NCI-H748 (cell line): Measurements from ENCODE around the gene PPP4C.
A peak's percentile ranks its signal among the peaks of the same experiment; 100 is the strongest.
"Not testable (repeated sequence)": the region's sequence is repeated elsewhere in the genome, so short reads cannot be mapped to it uniquely, and the experiment has no call there.

Experiments used
- DNase-seq: peaks from one replicate; lab custom pipeline; 2025; ENCODE audit not compliant: unreplicated experiment; lab: John Stamatoyannopoulos, UW

Gene PPP4C

DNA sequence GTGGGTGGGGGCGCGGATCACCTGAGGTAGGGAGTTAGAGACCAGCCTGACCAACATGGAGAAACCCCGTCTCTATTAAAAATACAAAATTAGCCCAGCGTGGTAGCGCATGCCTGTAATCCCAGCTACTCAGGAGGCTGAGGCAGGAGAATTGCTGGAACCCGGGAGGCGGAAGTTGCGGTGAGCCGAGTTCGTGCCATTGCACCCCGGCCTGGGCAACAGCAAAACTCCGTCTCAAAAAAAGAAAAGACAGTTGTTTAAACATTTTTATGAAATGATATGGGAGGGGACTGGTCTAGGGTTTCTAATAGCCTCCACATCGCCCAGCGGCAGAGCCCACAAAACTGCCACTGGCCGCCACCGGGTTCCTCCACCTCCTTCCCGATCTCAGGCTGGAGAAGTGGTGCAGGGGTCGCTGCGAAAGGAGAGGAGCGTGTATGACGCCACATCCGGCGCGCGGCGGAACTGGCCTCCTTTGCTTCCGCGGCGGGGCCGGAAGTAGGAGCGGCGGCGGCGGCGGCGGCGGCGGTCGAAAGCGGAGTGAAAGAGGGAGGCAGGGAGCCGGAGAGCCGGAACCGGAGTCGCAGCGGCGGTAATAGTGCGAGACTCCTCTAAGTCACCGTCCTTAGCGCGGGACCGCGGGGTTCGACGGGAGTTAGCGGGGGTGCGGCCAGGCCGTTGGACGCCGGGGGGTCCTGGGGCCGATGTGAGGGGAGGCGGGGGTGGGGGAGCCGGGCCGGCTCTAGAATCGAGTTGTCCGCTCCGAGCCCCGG, at the start of gene PPP4C:
TSS of gene PPP4C (plus strand) at position 492 of the 773 bp plus-strand sequence. CDS start 384 bp downstream, outside the sequence.
- peak; percentile 85 for DNase-seq

GRCh38 chr16:30026449-30026848, 49.3 kb upstream of the PPP4C start:
- DNase-seq, result no peak

DNA sequence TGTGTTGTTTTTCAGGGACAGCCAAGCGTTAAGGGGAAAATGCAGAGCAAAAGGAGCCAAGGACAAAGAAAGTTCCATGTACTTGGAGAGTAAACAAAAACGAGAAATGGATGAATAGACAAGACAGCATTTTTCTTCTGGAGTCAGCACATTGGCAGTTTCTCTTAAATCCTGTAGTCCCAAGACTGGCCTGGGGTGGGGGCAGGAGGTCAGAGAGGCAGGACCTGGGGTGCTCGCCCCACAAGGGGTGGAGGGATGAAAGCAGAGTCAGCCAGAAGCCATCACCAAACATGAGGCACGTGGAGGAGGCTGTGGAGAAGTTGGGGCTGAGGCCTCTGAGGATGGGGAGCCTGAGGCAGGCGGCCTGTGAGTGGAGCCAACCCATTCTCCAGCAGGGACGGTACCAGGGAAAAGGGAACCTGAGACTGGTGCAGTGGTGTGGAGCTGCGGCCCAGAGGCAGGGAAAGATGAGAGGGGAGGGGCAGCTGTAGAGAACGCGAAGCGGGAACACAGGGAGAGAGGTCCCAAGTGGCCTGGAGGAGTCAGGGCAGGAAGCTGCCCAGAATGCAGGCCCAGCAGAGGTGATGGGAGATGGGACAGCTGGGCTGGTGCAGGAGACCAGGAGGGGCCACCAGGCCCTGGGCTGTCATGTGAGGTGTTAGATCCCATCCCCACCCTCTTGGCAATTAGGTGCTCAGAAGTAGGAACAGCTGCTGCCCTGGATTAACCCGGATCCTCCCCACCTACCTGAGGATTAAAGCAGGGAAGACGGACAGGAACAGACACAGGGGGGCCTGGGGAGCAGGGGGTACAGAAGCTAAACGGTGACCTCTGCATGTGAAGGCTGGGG, 48.0 kb upstream of the PPP4C start:
- DNase-seq, result no peak

DNA sequence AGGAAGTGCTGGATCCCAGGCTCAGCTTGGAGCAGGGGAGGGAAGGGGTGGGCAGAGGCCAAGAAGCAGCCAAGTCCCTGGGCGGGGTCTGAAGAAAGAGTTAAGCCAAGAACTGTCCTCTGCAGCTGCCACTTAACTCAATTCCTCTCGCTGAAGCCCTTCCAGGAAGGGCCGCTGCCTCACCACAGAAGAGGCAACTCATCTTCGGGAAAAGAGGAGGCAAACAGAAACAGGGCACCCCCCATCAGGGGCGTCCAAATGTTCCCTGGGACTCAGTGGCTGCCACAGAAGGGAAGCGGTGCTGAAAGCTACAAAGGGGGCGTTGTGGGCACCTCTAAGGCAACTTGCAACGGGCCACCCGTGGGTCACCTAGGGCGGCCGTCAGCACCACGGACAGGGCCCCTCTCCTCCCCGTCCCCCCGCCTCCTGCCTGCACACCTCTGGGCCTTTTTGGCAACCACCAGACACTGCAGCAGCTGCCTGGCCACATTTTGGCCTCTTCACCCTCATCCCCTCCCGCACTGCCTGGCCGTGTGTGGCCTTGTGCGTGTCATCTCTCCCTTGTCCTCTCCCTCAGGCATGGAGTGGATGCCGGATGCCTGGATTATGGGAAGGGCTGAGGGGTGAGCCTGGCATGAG, 47.2 kb upstream of the PPP4C start:
- DNase-seq, result no peak

DNA sequence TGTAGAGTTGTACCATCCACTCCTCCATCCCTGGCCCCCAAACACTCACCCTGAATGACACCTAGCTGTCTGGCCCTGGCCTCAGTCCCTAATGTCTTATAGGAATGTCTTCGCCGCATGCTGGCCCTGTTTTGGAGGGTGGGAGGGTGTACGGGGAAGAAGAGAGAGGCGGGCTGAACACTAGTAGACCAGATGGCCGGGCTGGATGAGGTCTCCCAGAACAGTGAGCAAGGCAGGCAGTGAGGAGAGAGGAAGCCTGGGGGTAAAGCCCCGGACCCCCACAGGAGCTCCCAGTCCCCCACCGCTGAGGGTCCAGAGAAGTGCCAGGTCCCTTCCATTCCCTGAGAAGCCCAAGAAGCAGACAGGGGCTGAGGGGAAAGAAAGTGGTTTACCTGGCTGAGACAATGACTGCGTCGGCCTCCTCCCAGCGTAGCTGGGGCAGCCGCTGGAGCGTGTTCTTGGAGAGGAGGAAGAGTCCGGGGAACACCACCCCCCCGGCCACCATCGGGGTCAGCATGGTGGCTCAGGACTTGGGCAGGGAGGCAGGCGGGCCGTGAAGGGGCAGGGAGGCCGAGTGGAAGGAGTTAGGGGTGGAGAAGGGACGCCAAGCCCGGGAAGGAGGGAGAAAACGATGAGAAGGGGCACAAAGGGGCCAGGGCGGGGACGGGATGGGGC, 45.6 kb upstream of the PPP4C start:
- DNase-seq, result no peak

GRCh38 chr16:30030841-30031413, 44.9 kb upstream of the PPP4C start, which contains the start of gene TLCD3B:
TLCD3B (minus strand) TSS chr16:30031271; CDS start chr16:30030527, 744 bp downstream.
- DNase-seq, result peak; percentile 64

DNA sequence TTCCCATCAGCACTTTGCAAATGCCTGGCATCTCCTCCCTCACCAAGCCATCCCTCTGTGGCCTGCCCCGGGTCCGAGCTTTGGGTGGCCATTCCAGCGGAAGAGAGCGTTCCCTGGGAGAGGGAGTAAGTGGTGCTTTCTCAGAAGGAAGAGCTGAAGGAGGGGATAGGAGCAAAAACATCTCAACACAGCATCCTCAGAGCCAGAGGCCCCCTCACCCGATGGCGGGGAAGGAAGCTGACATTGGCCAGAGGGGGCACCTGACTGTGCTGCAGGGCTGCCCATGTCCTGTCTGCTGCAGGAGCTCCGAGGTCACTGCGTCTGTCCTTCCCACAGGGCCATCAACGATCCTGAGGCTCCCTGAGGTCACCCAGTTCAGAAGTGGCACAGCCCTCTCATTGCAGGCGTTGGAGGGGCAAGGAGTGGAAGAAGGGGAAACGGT, 44.3 kb upstream of the PPP4C start:
- DNase-seq, result no peak

DNA sequence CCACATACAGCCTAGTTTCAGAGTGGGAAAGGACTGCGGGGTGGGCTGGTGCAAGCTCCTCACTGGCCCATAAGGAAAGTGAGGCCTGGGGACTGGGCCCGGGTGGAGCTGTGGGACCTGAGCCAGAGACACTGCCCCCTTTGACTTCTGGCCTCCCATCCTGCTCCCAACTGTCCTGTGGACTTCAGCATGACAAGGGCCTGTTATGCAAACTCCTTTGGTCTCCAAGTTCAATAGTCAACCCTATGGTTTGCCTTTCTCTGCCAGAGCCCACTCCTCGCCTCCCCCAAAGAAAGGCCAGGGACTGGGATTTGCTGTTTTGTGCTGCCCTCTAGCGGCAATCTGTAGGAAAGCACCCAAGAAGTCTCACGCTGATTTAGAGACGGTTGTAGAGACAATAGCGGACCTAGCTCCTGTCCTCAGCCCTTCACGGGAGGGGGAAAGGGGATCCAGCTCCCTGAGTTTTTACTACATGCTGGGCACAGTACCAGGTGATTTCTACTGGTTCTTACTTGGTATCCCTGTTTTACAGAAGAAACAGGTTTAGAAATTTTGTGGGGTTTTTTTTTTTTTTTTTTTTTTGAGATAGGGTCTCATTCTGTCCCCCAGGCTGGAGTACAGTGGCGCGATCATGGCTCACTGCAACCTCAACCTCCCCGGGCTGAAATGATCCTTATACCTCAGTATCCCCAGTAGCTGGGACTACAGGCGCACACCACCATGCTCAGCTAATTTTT, 43.5 kb upstream of the PPP4C start:
- DNase-seq, result peak; percentile 77

GRCh38 chr16:30033270-30033669, 42.5 kb upstream of the PPP4C start:
- no peak for DNase-seq

- DNase-seq, result no peak
Measured at GRCh38 chr16:30040221-30040620, 35.6 kb upstream of the PPP4C start.

DNA sequence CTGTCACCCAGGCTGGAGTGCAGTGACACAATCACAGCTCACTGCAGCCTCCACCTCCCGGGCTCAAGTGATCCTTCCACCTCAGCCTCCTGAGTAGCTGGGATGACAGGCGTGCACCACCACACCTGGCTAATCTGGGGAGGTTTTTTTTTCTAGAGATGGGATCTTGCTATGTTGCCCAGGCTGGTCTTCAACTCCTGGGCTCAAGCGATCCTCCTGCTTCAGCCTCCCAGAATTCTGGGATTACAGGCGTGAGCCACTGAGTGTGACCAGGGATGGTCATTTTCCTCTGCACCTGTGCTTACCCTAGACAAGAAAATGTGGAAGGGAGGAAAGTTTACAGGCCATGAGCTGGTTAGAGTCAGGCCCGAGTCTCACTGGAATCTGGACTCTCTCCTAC, 35.1 kb upstream of the PPP4C start:
- DNase-seq, result not testable (repeated sequence)

DNA sequence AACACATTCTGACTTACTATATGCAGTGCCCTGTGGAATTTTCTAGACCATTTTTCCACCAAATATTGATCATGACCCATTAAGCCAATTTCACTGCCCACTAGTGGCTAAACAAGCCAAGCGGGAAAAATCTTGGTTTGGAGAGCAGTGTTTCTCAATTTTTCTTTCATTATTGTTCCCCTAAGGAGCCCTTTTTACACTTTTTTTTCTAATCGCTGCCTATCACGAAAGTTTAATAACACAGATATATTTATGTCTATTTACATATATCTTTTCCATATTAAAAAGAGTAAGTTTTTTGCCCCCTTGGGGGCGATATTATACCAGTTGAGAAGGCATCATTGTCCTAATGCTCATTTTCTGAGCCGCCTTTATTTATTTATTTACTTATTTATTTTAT, 34.0 kb upstream of the PPP4C start:
- DNase-seq, result no peak

GRCh38 chr16:30046178-30046577, 29.6 kb upstream of the PPP4C start:
- no peak for DNase-seq

DNA sequence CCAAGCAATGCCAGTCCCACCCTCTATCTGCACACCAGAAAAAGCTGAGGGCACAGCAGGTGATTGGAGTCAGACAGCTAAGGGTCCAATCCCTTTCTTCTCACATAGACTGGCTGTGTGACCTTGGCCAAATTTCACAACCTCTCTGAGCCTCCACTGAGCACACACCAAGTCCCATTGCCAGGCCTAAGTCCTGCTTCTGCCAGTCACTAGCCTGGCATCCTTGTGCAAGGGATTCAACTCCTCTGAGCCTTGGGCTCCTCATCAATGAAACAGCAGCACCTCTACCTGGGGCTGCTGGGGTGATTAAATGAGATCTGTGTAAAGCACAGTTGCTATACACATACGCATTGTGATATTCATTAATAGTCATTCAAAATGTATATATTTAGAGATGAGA, 29.2 kb upstream of the PPP4C start:
- DNase-seq, result no peak

DNA sequence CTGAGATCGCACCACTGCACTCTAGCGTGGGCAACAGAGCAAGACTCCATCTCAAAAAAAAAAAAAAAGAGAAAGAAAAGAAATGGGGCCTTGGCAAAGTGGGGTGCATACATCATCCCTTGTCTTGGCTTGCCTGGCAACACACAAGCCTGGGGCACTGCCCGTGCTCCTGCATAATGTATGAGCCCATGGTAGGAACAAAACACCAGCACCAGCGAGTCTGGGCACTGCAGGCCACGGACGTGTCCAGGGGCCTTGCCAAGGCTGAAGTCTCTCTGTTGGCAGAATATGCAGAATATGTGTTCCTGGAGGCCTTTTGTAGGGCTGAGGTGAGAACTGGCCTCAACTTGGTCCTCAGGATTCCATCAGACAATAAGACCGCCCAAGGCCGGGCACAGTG, 25.9 kb upstream of the PPP4C start:
- DNase-seq, result no peak

DNA sequence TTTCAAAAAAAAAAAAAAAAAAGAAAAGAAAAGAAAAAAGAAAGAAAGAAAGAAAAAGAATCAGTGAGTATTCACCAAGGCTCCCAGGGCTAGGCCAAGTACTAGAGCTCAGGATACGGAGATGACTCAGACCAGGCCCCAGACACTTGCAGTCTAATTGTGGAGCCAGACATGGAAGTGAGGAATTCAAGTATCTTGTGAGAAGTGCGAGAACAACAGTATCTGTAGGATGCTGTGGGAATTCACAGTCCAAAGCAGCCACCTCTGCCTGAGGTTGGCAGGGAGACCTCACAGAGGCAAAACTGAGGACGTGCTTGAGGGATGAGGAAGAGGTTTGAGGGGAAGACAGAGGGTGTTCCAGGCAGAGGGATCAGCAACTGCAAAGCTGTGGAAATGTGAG, 24.3 kb upstream of the PPP4C start:
- no peak for DNase-seq

- peak; percentile 93 for DNase-seq
Measured at GRCh38 chr16:30052671-30053372, 23.0 kb upstream of the PPP4C start.

DNA sequence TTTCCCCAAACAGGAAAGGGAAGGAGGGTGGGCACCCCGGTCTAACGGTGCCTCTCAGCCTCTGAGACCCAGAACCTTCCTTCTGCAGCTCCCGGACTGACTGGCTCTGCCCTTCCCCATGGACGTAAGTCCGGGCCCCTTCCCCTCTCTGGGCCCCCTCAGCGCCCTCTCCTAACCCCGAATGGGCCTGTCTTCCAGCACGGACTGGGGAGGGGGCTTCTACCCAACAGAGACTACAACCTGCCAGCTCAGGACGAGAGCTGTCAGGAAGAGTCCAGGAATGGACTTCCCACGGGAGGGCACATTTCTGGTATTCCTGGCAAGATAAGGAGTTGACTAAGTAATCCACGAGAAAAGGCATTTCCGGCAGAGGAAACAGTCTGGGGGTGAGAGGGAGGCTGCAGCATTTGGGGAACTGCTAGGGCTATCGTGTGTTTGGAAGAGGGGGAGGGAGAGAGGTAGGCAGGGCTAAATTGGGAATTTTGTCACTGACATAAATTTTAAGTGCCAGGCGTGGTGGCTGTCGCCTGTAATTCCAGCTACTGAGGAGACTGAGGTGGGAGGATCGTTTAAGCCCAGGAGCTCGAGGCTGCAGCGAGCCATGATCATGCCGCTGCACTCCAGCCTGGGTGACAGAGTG, 22.3 kb upstream of the PPP4C start:
- DNase-seq, result peak; percentile 39

DNA sequence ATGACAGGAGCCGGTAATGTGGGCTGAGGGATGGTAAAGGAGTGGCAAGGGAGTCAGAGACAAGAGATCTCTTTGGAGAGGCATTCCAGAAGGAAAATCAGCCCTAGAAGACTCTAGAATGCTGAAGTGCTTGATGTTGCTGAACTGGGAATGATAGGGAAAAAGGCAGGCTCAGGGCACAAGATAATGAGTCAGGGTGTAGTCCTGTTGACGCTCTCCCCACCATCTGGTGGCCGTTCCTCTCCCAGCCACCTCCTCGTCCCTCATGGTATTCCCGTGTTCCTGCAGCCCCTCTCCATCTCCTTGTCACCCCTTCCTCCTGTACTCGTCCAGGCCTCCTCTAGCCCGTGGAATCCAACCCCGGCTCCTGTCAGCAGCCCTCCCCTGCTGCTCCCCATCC, 21.3 kb upstream of the PPP4C start:
- no peak for DNase-seq
